PC-9 (cell line): ENCODE measurements around the gene FGD4. TPM values are rescaled to one million over a fixed set of nuclear protein-coding genes. Genes with fewer than 3 reads are reported as not detected.
A peak's percentile ranks its signal among the peaks of the same experiment; 100 is the strongest.

Experiments
- BruUV-seq: library from RNA; stranded (reverse); fragments of 400-500 nt; replicated peaks from 2 replicates; lab custom pipeline; 2021; lab: Mats Ljungman, UMichigan
- CTCF ChIA-PET: fragments of 300-600 bp; sonication (Branson Sonifier 250); formaldehyde crosslinking; loops from one replicate; lab custom pipeline; 2022; ENCODE audit warnings: antibody characterized with exemption; lab: Charles Lee
- POLR2A ChIA-PET: fragments of 300-600 bp; sonication (Branson Sonifier 250); formaldehyde crosslinking; loops from one replicate; lab custom pipeline; 2022; ENCODE audit warnings: antibody characterized with exemption; ENCODE audit not compliant: unreplicated experiment; lab: Charles Lee
- DNase-seq, 2 experiments: peaks; one replicate each; pipeline versions ENCODE4 v3.0.0 to v3.0.0-alpha.2; 2015 to 2022; ENCODE audit warnings: mixed read lengths in 1 of 2
- H2AFZ ChIP-seq: fragments of 200-600 bp; sonication (generic); 2 replicates; pipeline ENCODE4 v1.8.1; 2017; ENCODE audit warnings: antibody characterized with exemption
- H3F3A ChIP-seq: fragments of 200-600 bp; sonication (generic); 2 replicates; pipeline ENCODE4 v1.8.1; 2017; ENCODE audit warnings: antibody characterized with exemption, mild to moderate bottlenecking, low read depth; ENCODE audit not compliant: insufficient read depth
- H3K27ac ChIP-seq: fragments of 200-600 bp; sonication (generic); 2 replicates; pipeline ENCODE4 v1.6.1; 2016; ENCODE audit warnings: mixed run types
- H3K27me3 ChIP-seq: fragments of 200-600 bp; sonication (generic); 2 replicates; pipeline ENCODE4 v1.6.1; 2016; ENCODE audit warnings: low read depth, mixed run types; ENCODE audit not compliant: insufficient read depth
- H3K36me3 ChIP-seq: fragments of 200-600 bp; sonication (generic); 2 replicates; pipeline ENCODE4 v1.6.1; 2016; ENCODE audit warnings: low read depth, mixed run types
- H3K4me1 ChIP-seq: fragments of 200-600 bp; sonication (generic); replicated peaks from 2 replicates; pipeline ENCODE4 v1.6.1; 2016; ENCODE audit warnings: mixed run types; ENCODE audit not compliant: insufficient read depth
- H3K4me2 ChIP-seq: fragments of 200-600 bp; sonication (generic); 2 replicates; pipeline ENCODE4 v1.6.1; 2017; ENCODE audit warnings: mixed run types
- H3K4me3 ChIP-seq: fragments of 200-600 bp; sonication (generic); 2 replicates; pipeline ENCODE4 v1.6.1; 2016; ENCODE audit warnings: mixed run types
- H3K79me2 ChIP-seq: fragments of 200-600 bp; sonication (generic); 2 replicates; pipeline ENCODE4 v1.6.1; 2017; ENCODE audit warnings: low read depth, mixed run types
- H3K9me2 ChIP-seq: fragments of 200-600 bp; sonication (generic); 2 replicates; pipeline ENCODE4 v1.8.1; 2017; ENCODE audit warnings: mild to moderate bottlenecking; ENCODE audit not compliant: insufficient read depth
- H3K9me3 ChIP-seq: fragments of 200-600 bp; sonication (generic); 2 replicates; pipeline ENCODE4 v1.8.1; 2016; ENCODE audit warnings: low read depth; ENCODE audit not compliant: insufficient read depth
- H4K20me1 ChIP-seq: fragments of 200-600 bp; sonication (generic); 2 replicates; pipeline ENCODE4 v1.8.1; 2017; ENCODE audit not compliant: insufficient read depth
- CTCF ChIP-seq: fragments of 200-600 bp; sonication (generic); conservative IDR thresholded peaks from 2 replicates; pipeline ENCODE4 v1.6.1; 2017; ENCODE audit warnings: mixed run types, antibody characterized with exemption, mild to moderate bottlenecking, moderate library complexity
- EZH2 ChIP-seq: fragments of 200-600 bp; sonication (generic); IDR thresholded peaks from 2 replicates; pipeline ENCODE4 v1.8.0; 2017; ENCODE audit warnings: antibody characterized with exemption, low read depth
- intact Hi-C: fragments of 100-400 bp; cut with micrococcal nuclease; formaldehyde crosslinking; loops from one replicate; pipeline ENCODE4 v1.10.0; 2022; ENCODE audit not compliant: unreplicated experiment
- total RNA-seq: library from RNA; stranded (reverse); gene quantifications from 2 replicates; pipeline ENCODE4 v1.2.3, GENCODE V29; 2021

Gene FGD4
- total RNA-seq, 1 experiment from 2014 or later, result 28.3 TPM

GRCh38 chr12:32423559-32423958 is 24.2 kb downstream of the FGD4 start:
- TF ChIP-seq CTCF (no peak), EZH2 (no peak)
- peaks cover 3% of the 10 kb centered on the region; the same call in 1 of the 2 replicates for H3F3A ChIP-seq
- BruUV-seq, result no TSS peak
- no peak overlapping the region for H2AFZ ChIP-seq
- 0 out of 2 replicates have a peak, but pooled peaks cover 2% of the 10 kb centered on the region for H4K20me1 ChIP-seq
- H3K4me2 ChIP-seq, result no peak overlapping the region
- H3K4me3 ChIP-seq, result no peak overlapping the region
- intact Hi-C loops, result no loop called here
- H3K27me3 ChIP-seq, result no peaks in the 10 kb centered on the region
- H3K27ac ChIP-seq, result no peak overlapping the region
- ChIA-PET POLR2A (no interaction called here), CTCF (interaction anchor here (0.7 kb wide), 1 partner anchor 135 kb away, joined by 4 read pairs; no protein-coding TSS in a partner anchor)
- H3K9me2 ChIP-seq, result no peaks in the 10 kb centered on the region
- DNase-seq, result no peak
- H3K79me2 ChIP-seq, result peaks cover 34% of the 10 kb centered on the region
- H3K36me3 ChIP-seq, result no peaks in the 10 kb centered on the region
- H3K9me3 ChIP-seq, result no peaks in the 10 kb centered on the region
- H3K4me1 ChIP-seq, result peaks cover 15% of the 10 kb centered on the region

- H3K79me2 ChIP-seq, result peaks cover 24% of the 10 kb centered on the region
- H3K36me3 ChIP-seq, result no peaks in the 10 kb centered on the region
- no peak overlapping the region for H2AFZ ChIP-seq
- TF ChIP-seq CTCF (no peak), EZH2 (no peak)
- no peaks in the 10 kb centered on the region for H3K27me3 ChIP-seq
- no peak for DNase-seq
- peaks cover 7% of the 10 kb centered on the region for H3K4me1 ChIP-seq
- BruUV-seq, result no TSS peak
- H3K4me2 ChIP-seq, result no peak overlapping the region
- no peaks in the 10 kb centered on the region for H3K9me2 ChIP-seq
- no peak overlapping the region for H3K4me3 ChIP-seq
- intact Hi-C loops, result no loop called here
- no peak overlapping the region for H3K27ac ChIP-seq
- POLR2A ChIA-PET, result no interaction called here
- 0 out of 2 replicates have a peak, but pooled peaks cover 11% of the 10 kb centered on the region for H3F3A ChIP-seq
- H3K9me3 ChIP-seq, result no peaks in the 10 kb centered on the region
- CTCF ChIA-PET, result no interaction called here
- H4K20me1 ChIP-seq, result no peaks in the 10 kb centered on the region
Observed at GRCh38 chr12:32431025-32431424, 31.7 kb downstream of the FGD4 start.

- no peak overlapping the region for H3K4me3 ChIP-seq
- peak overlapping the region; percentile 35; the same call in 1 of the 2 replicates for H3K27ac ChIP-seq
Observed at GRCh38 chr12:32435921-32436705, 36.8 kb downstream of the FGD4 start.

More at GRCh38 chr12:32435921-32436705, 36.8 kb downstream of the FGD4 start:
- POLR2A ChIA-PET, result interaction anchor here (0.5 to 0.9 kb wide), 3 partner anchors 36 to 117 kb away, joined by 5 to 16 read pairs (median 5); no protein-coding TSS in a partner anchor
- TF ChIP-seq EZH2 (no peak), CTCF (no peak)
- no peak for DNase-seq
- intact Hi-C loops, result loop anchor here (2.0 to 5.0 kb wide), 3 partner anchors 71 to 1064 kb away; no protein-coding TSS in a partner anchor
- no peaks in the 10 kb centered on the region for H3K9me2 ChIP-seq
- no peaks in the 10 kb centered on the region for H3K36me3 ChIP-seq
- peak overlapping the region; percentile 29 for H3K4me2 ChIP-seq
- H3F3A ChIP-seq, result peaks cover 35% of the 10 kb centered on the region; the same call in 1 of the 2 replicates
- no peaks in the 10 kb centered on the region for H3K27me3 ChIP-seq
- BruUV-seq, result no TSS peak
- no peaks in the 10 kb centered on the region for H4K20me1 ChIP-seq
- H3K79me2 ChIP-seq, result peaks cover 40% of the 10 kb centered on the region
- H3K9me3 ChIP-seq, result no peaks in the 10 kb centered on the region
- H2AFZ ChIP-seq, result no peak overlapping the region
- CTCF ChIA-PET, result interaction anchor here (0.6 to 0.7 kb wide), 2 partner anchors 19 to 748 kb away, joined by 3 read pairs; no protein-coding TSS in a partner anchor
- H3K4me1 ChIP-seq, result peaks cover 40% of the 10 kb centered on the region
